Neural progenitor cell (in vitro differentiated cells): ENCODE data around the gene HBG2. TPM values are rescaled to one million over a fixed set of nuclear protein-coding genes. Genes with fewer than 3 reads are reported as not detected.

ENCODE experiments used
- DNase-seq: peaks from one replicate; pipeline ENCODE4 v3.0.0-alpha.2; 2016; ENCODE audit warnings: low spot score
- H2AFZ ChIP-seq: fragments of 200-600 bp; sonication (generic); replicated peaks from 2 replicates; pipeline ENCODE4 v1.6.1; 2016; ENCODE audit warnings: antibody characterized with exemption
- H3F3A ChIP-seq: fragments of 200-600 bp; sonication (generic); 2 replicates; pipeline ENCODE4 v1.6.1; 2016; ENCODE audit warnings: antibody characterized with exemption, low read depth
- H3K27ac ChIP-seq: fragments of 200-600 bp; sonication (generic); 2 replicates; pipeline ENCODE4 v1.5.1; 2016; ENCODE audit warnings: mild to moderate bottlenecking
- H3K27me3 ChIP-seq: fragments of 200-600 bp; sonication (generic); 2 replicates; pipeline ENCODE4 v1.6.1; 2016; ENCODE audit warnings: mild to moderate bottlenecking, moderate library complexity
- H3K36me3 ChIP-seq: fragments of 200-600 bp; sonication (generic); 2 replicates; pipeline ENCODE4 v1.5.1; 2016
- H3K4me1 ChIP-seq: fragments of 200-600 bp; sonication (generic); 2 replicates; pipeline ENCODE4 v1.6.1; 2016; ENCODE audit warnings: mixed run types
- H3K4me2 ChIP-seq: fragments of 200-600 bp; sonication (generic); 2 replicates; pipeline ENCODE4 v1.6.1; 2016
- H3K4me3 ChIP-seq: fragments of 200-600 bp; sonication (generic); 2 replicates; pipeline ENCODE4 v1.5.1; 2016
- H3K79me2 ChIP-seq: fragments of 200-600 bp; sonication (generic); 2 replicates; pipeline ENCODE4 v1.6.1; 2016; ENCODE audit warnings: low read depth
- H3K9ac ChIP-seq: fragments of 200-600 bp; sonication (generic); 2 replicates; pipeline ENCODE4 v1.6.1; 2016
- H3K9me3 ChIP-seq: fragments of 200-600 bp; sonication (generic); 2 replicates; pipeline ENCODE4 v1.5.1; 2016; ENCODE audit warnings: low read depth
- H4K20me1 ChIP-seq: fragments of 200-600 bp; sonication (generic); 2 replicates; pipeline ENCODE4 v1.6.1; 2016; ENCODE audit warnings: low read depth
- H3K27ac Mint-ChIP-seq: 3 replicates; pipeline ENCODE4 v1.8.0; 2021; ENCODE audit warnings: mixed read lengths
- H3K27me3 Mint-ChIP-seq: 2 replicates; pipeline ENCODE4 v1.8.0; 2022; ENCODE audit warnings: low read depth, mild to moderate bottlenecking, inconsistent platforms, moderate library complexity, mixed read lengths; ENCODE audit not compliant: insufficient read depth
- H3K36me3 Mint-ChIP-seq: 3 replicates; pipeline ENCODE4 v1.8.0; 2021; ENCODE audit warnings: mixed read lengths
- H3K4me1 Mint-ChIP-seq: 3 replicates; pipeline ENCODE4 v1.8.0; 2021; ENCODE audit warnings: mixed read lengths
- H3K4me3 Mint-ChIP-seq: 3 replicates; pipeline ENCODE4 v1.8.0; 2021; ENCODE audit warnings: mild to moderate bottlenecking, moderate library complexity, mixed read lengths
- H3K9me3 Mint-ChIP-seq: 3 replicates; pipeline ENCODE4 v1.8.0; 2020; ENCODE audit warnings: mixed read lengths
- CTCF ChIP-seq: fragments of 200-600 bp; sonication (generic); IDR thresholded peaks from 2 replicates; pipeline ENCODE4 v1.5.1; 2017; ENCODE audit warnings: antibody characterized with exemption, mild to moderate bottlenecking
- EZH2 ChIP-seq: fragments of 200-600 bp; sonication (generic); IDR thresholded peaks from 2 replicates; pipeline ENCODE4 v1.6.1; 2017; ENCODE audit warnings: antibody characterized with exemption, mild to moderate bottlenecking, moderate library complexity
- EZH2phosphoT487 ChIP-seq: fragments of 200-600 bp; sonication (generic); IDR thresholded peaks from 2 replicates; pipeline ENCODE4 v1.6.1; 2017; ENCODE audit warnings: antibody characterized with exemption
- total RNA-seq: library from RNA; depleted of rRNA; stranded (reverse); fragments of >200 nt; gene quantifications from 2 replicates; pipeline ENCODE4 v1.2.3, GENCODE V29; 2015; ENCODE audit warnings: low replicate concordance

The HBG2 gene
- total RNA-seq, 1 donor from 2014 or later = not detected

DNA sequence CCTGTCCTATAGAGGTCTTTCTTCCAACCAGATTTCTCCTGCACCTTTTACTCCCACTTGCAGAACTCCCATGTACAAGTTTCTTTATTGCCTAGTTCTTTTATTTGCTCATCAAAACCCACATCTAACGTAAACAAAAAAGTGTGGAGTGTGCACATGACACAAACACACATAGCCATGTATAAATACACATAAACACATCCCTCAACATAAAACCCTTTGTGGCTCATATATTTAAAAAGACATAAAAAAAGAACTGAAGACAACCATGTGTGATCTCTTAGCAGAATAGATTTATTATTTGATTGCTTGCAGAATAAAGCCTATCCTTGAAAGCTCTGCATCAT is 1.7 kb downstream of the HBG2 start:
- H3K4me2 ChIP-seq = no peak overlapping the region
- no peaks in the 10 kb centered on the region for H3K9me3 ChIP-seq
- H3K27ac ChIP-seq = no peak overlapping the region
- DNase-seq = no peak
- H3K79me2 ChIP-seq = no peaks in the 10 kb centered on the region
- no peaks in the 10 kb centered on the region for H3K4me1 ChIP-seq
- TF ChIP-seq CTCF = no peak
- no peak for TF ChIP-seq EZH2
- no peak for TF ChIP-seq EZH2phosphoT487
- H3K9ac ChIP-seq = no peak overlapping the region
- Mint-ChIP-seq H3K4me1 (peaks cover 8% of the 10 kb centered on the region), H3K36me3 (no peaks in the 10 kb centered on the region), H3K27me3 (no peaks in the 10 kb centered on the region), H3K27ac (no peak overlapping the region), H3K4me3 (no peak overlapping the region), H3K9me3 (no peaks in the 10 kb centered on the region)
- no peaks in the 10 kb centered on the region for H3K36me3 ChIP-seq
- H3K4me3 ChIP-seq = no peak overlapping the region
- no peaks in the 10 kb centered on the region for H3F3A ChIP-seq
- H2AFZ ChIP-seq = no peak overlapping the region
- H4K20me1 ChIP-seq = no peaks in the 10 kb centered on the region
- H3K27me3 ChIP-seq = no peaks in the 10 kb centered on the region

- TF ChIP-seq EZH2 (no peak), EZH2phosphoT487 (no peak), CTCF (no peak)
- Mint-ChIP-seq H3K27ac (no peak overlapping the region), H3K27me3 (no peaks in the 10 kb centered on the region), H3K4me1 (peaks cover 8% of the 10 kb centered on the region), H3K4me3 (no peak overlapping the region), H3K9me3 (no peaks in the 10 kb centered on the region), H3K36me3 (no peaks in the 10 kb centered on the region)
- Histone ChIP-seq H3K4me1 (no peaks in the 10 kb centered on the region), H3K27me3 (no peaks in the 10 kb centered on the region), H3K9ac (no peak overlapping the region), H3F3A (no peaks in the 10 kb centered on the region), H3K4me2 (no peak overlapping the region), H3K9me3 (no peaks in the 10 kb centered on the region), H2AFZ (no peak overlapping the region), H4K20me1 (no peaks in the 10 kb centered on the region), H3K4me3 (no peak overlapping the region), H3K27ac (no peak overlapping the region), H3K36me3 (no peaks in the 10 kb centered on the region), H3K79me2 (no peaks in the 10 kb centered on the region)
- no peak for DNase-seq
Measured at GRCh38 chr11:5252192-5252918, 2.2 kb downstream of the HBG2 start.

- no peaks in the 10 kb centered on the region for H3K27me3 Mint-ChIP-seq
- TF ChIP-seq CTCF (no peak), EZH2phosphoT487 (no peak), EZH2 (no peak)
- Histone ChIP-seq H4K20me1 (no peaks in the 10 kb centered on the region), H3K27ac (no peak overlapping the region), H2AFZ (no peak overlapping the region), H3K9me3 (no peaks in the 10 kb centered on the region), H3K36me3 (no peaks in the 10 kb centered on the region), H3K4me3 (no peak overlapping the region), H3K27me3 (no peaks in the 10 kb centered on the region), H3K9ac (no peak overlapping the region), H3K79me2 (no peaks in the 10 kb centered on the region), H3F3A (no peaks in the 10 kb centered on the region), H3K4me1 (no peaks in the 10 kb centered on the region), H3K4me2 (no peak overlapping the region)
- H3K27ac Mint-ChIP-seq = no peak overlapping the region
- no peaks in the 10 kb centered on the region for H3K36me3 Mint-ChIP-seq
- DNase-seq = no peak
- H3K4me1 Mint-ChIP-seq = peaks cover 6% of the 10 kb centered on the region
- no peaks in the 10 kb centered on the region for H3K9me3 Mint-ChIP-seq
- no peak overlapping the region for H3K4me3 Mint-ChIP-seq
Measured at GRCh38 chr11:5251746-5252145, 2.8 kb downstream of the HBG2 start.
